Retina (tissue), 1 donor: ENCODE results near the gene GPR33.
"Not testable (repeated sequence)": the region's sequence is repeated elsewhere in the genome, so short reads cannot be mapped to it uniquely, and the experiment has no call there.

ENCODE experiments used
- DNase-seq: peaks from one replicate; pipeline ENCODE4 v3.0.0-alpha.2; 2016

GPR33 gene, protein sequence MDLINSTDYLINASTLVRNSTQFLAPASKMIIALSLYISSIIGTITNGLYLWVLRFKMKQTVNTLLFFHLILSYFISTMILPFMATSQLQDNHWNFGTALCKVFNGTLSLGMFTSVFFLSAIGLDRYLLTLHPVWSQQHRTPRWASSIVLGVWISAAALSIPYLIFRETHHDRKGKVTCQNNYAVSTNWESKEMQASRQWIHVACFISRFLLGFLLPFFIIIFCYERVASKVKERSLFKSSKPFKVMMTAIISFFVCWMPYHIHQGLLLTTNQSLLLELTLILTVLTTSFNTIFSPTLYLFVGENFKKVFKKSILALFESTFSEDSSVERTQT

DNA sequence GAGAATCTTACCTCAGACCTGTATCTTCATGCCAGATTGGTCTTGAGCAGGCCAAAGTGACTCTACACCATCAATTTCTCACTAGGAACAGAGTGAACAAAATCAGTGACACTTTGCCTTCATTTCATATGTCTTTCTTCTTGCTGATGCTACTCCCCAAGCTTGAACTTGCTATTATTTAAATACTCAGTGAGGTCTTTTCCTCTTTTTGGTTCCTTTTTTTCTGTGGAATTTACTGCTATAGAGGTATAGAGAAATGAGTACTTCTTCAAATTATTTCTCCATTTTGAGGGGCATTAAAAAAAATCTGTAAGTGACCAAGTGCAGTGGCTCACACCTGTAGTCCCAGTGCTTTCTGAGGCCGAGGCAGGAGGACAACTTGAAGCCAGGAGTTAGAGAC is at the start of gene GPR33:
TSS of gene GPR33 (minus strand) at position 154 of the 400 bp plus-strand sequence. CDS start 4,074 bp downstream, outside the sequence.
- DNase-seq, result no peak

DNA sequence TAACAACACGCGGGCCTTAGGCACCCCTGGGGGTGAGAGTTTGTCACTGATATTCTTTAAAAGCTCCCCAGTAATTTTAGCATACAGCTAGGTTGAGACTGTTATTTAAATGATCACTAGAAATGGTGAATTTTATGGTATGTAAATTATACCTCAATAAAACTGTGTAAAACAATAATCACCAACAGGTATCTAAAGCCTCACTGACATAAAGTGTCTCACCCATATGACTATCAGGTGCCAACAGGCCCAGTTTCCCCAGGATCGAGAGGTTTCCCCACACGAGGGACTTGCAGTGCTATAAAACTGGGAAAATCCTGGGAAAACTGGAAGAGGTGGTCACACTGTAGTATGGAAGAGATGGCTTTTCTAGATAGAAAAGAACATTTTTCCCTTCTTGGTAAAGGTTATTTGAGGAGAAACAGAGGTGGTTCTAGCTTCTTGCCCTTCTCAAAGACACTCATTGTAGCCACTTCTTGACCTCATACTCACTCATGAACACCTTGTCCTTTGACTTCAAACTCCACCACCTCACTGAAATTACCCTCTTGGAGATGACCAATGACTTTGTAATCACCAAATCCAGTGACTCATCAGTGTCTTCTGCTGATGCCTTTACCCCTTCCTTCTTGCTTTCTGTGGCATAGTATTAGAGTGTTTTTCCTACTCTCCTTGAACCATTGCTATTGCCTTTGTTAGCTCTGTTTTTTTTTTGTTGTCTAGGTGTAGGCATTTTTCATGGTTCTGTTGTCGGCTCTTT is 48.5 kb upstream of the GPR33 start:
- no peak for DNase-seq

DNA sequence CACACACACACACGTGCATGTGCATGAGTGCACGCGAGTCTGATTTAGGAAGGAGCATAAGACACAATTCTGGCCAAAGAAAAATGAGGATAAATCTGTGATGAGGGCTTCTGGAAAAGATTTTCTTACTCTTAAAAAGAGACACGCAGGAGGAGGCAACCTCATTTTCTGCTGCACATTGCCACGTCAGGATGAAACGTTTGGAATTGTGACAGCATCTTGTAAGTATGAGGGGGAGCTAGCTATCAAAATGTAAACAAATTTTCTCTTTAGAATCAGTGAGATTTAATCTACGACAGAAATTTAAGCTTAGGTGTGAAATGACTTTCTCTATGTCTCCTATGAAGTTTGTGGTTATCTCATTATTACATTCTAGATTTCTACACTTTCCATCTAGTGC is 42.3 kb upstream of the GPR33 start:
- no peak for DNase-seq

DNA sequence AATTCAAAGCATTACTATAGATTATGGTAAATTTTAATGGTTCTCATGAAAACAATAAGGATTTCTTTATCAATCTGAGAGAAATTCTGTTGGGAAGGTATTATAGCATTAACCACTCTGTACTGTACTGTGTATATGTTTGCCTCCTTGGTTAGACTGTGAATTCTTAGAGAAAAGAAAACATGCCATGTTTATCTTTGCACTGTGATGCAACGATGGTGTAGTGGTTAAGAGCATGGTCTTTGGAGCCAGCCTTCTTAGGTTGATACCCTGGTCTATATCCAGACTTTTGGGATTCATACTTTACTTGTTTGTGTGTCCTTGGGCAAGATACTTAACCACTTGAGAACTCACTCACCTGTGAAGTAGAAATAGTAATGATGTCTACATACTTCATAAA is 41.2 kb upstream of the GPR33 start:
- DNase-seq, result no peak

DNA sequence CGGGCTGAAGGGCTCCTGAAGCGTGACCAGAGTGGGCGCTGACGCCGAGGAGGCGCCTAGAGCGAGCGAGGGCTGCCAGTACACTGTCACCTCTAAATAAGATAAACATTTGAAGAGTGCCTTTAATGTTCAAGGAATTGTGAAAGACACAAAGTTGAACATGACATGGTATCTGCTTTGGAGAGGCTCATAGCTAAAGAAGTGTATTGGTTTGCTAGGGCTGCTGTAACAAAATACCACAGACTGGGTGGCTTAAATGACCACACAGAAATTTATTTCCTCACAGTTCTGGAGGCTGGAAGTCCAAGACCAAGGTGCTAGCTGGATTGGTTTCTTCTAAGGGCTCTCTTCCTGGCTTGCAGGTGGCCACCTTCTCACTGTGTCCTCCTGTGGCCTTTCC is 39.7 kb upstream of the GPR33 start:
- DNase-seq, result no peak

DNA sequence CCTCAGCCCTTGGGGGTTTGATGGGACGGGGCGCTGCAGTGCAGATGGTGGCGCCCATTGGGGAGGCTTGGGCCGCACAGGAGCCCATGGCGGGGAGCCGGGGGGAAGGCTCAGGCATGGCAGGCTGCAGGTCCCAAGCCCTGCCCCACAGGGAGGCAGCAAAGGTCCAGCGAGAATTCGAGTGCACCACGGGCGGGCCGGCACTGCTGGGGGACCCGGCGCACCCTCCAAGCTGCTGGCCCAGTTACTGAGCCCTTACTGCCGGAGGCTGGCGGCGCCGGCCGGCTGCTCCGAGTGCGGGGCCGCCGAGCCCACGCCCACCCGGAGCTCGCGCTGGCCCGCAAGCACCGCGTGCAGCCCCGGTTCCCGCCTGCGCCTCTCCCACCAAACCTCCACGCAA is 39.2 kb upstream of the GPR33 start:
- DNase-seq, result no peak

DNA sequence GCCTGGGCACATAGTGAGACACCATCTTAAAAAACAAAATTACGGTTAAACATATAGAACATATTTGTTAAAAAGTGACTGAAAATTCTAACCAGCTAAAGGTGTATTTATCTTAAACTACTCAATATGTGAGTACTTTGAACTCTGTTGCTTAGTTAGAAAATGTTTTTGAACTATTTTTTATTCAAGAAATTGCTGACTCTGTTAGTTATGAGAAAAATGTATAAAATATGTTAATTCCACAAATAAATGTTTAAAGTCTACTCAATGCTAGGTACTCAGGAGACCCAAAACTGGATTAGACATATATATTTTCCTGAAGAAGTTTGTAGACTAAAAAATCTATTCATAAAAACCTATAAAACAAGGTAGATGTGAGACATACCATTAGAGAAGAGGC is 23.0 kb upstream of the GPR33 start:
- DNase-seq, result no peak

DNA sequence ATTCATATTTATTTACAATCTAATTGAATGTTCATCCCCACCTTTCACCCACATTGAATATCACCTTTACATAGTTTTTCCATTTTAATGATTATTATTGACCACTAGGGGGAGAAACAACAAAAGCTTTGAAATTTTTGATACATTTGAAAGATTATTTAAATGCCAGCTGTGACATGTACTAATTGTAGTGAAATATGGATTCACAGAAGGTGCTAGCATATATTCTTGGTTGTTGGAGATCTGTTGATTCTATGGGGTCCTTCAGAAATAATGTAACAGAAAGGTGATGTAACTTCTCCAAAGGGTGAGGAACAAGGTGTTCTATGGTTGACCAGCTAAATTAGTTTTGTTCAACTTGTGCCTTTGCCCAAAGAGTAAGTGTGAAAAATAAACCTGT is 22.4 kb upstream of the GPR33 start:
- peak; percentile 8 for DNase-seq

DNA sequence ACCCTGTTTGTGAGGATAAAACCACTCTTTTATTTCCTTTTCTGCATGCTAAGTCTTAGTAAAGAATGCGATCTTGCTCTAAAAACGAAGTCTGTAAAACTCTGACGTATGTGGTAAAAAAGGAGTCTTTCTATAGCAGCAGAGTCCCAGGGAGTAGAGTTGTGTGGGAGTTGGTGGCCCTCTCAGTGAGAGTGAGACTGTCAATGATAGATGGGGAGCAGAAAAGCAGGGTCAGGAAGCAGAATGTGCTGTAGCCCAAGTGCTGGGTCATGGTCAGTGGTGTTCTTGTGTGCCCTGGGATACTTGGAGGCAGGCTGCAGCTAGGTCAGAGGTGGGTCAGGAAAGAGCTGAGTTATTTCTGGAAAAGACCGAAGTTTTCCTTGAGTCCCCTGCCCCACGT is 20.3 kb upstream of the GPR33 start:
- DNase-seq, result no peak

DNA sequence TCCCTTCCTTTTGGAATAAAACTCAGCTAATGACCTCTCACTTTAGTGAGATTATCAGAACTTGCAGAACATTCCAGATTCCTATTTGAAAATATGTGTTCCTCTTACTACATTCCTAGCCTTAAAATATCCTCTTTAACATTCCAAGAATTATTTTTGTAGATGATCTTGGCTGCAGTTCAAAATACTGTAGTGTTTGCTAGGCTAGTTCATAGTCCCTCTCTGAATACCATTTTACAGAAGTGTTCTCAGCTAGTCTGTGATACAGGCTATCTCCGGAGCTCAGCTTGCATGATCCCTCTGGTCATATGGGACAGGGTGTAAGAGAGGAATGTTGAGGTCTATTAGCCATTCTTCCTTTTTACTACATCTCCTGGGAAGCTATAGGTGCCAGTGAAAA is 17.6 kb upstream of the GPR33 start:
- no peak for DNase-seq

DNA sequence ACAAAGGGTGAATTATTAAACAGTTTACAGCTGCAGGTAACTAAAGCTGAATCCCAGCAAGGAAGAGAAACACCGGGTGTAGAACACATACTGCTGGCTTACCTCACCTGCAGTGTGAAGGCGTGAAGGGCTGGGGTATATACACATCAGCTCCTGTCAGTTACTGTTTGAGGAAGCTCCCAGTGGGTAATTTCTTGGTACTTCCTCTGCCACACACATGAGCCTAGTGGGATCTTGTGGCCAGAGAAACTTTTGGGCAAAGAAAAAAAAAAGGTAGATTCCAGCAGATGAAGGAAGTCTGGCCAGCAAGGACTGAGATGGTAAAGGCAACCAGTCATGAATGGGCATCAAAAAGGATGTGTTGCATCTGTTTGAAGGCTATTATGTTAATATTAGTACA is 14.0 kb upstream of the GPR33 start:
- no peak for DNase-seq

DNA sequence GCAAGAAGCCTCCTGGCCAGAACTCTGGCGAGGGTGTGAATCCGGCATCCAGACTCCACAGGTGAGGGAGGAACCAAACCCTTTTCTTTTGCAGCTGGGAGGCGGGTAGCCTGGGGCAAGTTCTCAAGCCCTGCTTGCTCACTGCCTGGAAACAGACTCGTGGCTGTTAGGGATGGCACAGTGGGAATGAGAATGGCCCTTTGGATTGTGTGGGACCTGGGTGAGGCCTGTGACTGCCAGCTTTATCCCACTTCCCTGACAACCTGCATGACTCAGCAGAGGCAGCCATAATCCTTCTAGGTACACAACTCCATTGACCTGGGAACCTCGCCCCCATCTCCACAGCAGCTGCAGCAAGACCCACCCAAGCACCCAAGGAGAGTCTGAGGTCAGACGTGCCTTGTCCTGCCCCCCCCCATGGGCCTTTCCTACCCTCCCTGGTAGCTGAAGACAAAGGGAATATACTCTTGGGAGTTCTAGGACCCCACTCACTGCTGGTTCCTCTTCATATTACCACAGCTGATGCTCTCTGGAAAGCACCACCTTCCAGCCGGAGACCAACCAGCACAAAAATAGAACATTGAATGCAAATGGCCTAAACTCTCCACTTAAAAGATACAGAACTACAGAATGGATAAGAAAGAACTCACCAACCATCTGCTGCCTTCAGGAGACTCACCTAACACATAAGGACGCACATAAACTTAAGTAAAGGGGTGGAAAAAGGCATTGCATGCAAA is 5.1 kb upstream of the GPR33 start:
- DNase-seq, result no peak

DNA sequence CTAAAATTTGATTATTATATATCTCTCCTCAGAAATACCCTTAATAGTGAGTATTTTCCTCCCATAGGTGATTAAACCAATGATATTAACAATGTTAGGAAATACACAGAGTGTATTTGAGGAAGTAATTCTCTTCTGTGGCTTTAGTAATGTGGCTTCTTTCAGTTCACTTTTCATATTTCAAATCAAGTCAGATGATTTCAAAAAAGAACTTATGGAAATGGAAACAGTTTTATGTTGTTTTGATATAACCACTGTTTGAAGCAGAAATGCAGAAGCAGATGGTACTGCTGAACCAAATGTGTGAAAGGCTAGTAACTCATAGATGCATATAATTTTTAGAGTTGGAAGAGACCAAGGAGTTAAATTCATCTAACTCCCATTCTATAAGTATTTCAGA is 1.9 kb upstream of the GPR33 start:
- no peak for DNase-seq

DNA sequence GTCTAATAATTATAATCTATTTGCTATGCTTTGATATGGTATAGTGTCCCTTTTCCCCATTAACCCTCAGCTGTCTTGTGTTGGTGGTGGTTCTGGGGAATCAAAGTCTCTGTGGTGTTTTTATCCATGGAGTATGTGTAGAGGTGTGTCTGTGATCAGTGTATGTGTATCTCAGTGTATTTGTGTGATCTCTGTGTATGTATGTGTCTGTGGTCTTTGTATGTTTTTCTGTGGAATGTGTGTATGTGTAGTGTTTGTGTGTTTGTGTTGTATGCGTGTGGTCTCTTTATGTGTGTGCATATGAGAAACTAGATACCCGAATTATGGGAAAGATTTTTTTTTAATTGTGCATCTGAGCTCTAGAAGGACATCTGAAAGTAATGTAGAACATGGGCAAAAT is 1.1 kb downstream of the GPR33 start:
- DNase-seq, result no peak

DNA sequence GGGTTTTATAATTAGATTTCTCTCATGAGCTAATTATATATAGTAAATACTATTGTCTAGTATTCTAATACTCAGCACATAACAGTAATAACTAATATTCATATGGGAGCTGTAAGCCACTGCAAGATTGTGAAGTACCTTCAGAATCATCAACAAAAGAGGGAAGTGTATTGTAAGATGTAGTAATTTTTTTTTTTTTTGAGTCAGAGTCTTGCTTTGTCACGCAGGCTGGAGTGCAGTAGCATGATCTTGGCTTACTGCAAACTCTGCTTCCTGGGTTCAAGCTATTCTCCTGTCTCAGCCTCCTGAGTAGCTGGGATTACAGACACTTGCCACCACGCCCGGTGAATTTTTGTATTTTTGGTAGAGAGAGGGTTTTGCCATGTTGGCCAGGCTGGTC is 3.1 kb downstream of the GPR33 start:
- no peak for DNase-seq

DNA sequence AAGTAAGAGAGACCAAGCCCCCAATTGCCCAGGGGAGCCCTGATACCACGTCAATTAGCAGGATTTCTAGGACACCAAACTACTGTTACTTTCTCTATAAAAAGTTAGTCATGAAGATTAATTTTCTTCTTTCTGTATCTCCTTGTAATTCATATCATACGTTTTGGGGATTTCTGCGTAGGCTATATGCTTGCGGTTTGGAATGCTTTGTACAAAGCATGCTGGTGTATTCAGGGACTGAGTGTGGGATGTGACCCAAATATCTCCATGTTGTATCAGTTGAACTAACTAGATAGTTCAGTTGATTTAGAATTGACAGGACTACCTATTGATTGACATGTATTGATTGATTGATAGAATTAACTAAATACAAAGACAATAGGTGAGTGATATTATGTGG is 7.7 kb downstream of the GPR33 start:
- DNase-seq, result no peak

DNA sequence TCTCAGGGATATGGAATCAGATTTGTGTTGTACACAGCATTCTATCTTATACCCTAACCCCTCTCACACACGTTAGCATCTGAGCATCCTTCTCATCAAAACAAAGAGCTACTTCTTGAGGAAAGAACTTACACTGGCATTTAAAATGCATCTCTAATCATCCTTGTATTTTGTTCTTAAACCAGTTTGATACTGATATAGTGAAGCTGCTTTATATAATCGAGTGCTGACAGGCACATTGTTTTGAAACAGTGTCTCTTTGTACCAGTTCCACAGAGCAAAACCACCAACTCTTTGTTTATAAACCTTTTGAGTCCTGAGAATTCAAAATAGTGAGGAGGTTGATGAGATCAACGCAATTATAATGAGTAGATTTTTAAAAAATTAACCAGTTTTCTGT is 8.8 kb downstream of the GPR33 start:
- no peak for DNase-seq

DNA sequence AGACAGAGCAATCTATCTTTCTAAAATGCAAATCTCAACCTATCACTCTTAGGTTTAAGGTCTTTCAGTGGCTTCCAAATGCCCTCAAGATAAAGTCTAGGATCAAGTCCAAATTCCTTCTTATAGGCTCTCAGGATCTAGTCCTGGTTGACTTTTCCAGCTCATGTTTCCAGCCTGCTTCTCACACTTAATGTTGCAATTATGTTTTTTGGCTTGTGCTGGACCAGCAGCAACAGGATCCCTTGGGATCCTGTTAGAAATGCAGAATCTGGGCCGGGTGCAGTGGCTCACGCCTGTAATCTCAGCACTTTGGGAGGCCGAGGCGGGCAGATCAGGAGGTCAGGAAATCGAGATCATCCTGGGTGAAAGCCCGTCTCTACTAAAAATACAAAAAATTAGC is 10.6 kb downstream of the GPR33 start:
- no peak for DNase-seq

DNA sequence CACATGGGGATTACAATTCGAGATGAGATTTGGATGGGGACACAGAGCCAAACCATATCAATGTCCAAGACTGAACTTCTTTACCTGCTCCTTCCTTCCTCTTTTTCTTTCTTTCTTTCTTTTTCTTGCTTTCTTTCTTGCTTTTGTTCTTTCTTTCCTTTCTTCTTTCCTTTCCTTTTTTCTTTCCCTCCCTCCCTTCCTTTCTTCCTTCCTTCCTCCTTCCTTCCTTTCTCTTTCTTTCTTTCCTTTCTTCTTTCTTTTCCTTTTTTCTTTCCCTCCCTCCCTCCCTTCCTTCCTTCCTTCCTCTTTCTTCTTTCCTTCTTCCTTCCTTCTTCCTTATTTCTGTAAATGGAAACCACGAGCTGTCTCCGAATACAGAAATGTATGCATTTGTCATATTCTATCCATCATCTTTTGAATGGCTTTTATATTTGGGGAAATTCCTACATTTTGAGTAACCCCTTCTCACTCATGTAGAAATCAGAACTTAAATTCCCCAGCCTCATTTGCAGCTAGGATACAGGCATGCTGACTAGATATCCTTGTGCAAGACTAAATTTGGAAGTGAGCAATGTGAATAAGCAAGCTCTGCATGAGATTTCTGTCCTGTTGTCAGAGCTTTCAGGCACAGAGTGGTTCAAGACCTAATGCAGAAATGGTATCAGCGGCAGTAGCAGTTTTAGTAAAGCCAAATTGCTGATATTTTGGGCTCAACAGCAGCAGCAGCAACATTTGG is 11.5 kb downstream of the GPR33 start:
- DNase-seq, result no peak

DNA sequence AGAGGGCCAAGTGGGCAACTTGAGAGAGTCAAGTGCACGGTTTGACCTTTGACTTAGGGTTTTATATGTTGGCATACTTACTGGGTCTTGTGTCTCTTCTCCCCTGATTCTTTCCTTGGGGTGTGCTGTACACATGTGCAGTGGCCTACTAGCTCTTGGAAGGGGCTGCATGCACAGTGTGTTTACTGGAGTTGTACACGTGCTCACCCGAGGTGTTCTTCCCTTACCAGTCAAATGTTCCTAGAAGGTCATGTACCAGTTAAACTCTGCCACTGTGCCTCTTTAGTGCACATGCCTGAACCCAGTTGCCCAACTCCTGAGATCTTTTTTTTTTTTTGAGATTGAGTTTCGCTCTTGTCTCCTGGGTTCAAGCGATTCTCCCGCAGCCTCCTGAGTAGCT is 21.3 kb downstream of the GPR33 start:
- no peak for DNase-seq

DNA sequence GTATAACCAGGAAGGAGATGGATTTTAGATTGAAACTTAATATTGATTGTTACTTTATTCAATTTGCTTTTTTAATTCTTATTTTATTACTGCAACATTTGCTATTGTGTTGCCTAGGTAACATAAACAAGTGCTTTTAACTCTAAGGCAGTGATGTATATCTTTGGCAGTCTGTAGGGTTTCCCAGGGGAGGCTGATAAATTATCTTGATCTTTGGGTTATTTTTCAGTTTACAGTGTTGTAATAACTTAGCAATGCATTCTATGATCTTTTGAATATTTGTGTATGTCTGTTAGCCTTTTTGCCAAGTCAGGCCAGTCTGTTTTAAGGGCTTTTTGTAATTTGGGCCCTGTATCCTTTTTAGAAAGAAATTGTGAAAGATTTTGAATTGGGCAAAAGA is 22.7 kb downstream of the GPR33 start:
- no peak for DNase-seq

DNA sequence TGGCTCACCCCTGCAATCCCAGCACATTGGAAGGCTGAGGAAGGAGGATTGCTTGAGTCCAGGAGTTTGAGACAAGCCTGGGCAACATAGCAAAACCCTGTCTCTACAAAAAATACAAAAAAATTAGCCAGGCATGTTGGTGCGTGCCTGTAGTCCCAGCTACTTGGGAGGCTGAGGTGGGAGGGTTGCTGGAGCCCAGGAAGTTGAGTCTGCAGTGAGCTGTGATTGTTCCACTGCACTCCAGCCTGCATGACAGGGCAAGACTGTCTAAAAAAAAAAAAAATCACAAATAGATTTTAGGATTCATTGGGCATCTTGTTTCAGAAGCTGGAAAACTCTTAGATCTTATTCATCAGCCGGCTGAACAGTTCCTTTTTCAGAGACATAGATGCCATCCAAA is 25.4 kb downstream of the GPR33 start:
- not testable (repeated sequence) for DNase-seq

DNA sequence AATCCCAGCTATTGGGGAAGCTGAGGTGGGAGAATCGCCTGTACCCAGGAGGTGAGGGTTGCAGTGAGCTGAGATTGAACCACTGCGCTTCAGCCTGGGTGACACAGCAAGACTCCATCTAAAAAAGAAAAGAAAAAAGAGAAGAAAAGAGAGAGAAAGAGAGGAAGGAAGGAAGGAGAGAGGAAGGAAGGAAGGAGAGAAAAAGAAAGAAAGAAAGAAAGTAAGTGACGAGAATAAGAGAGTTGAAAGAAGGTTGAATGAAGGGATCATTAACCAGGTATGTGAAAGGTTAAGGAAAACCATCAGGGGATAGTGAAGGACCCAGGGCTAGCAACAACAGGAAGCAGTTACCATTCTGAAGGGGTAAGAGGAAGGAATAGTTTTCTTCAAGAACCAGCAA is 26.3 kb downstream of the GPR33 start:
- DNase-seq, result no peak
